HFF-Myc (cell line): ENCODE data around the gene FYB1.
"Not testable (repeated sequence)": the region's sequence is repeated elsewhere in the genome, so short reads cannot be mapped to it uniquely, and the experiment has no call there.

Source experiments
- DNase-seq: peaks from one replicate; pipeline ENCODE4 v3.0.0-alpha.2; 2011; ENCODE audit warnings: low read depth; ENCODE audit errors: extremely low read depth
- H3K4me3 ChIP-seq: replicated peaks from 2 replicates; pipeline ENCODE4 v1.5.1; 2011; ENCODE audit warnings: low read depth, mild to moderate bottlenecking, control low read depth, low read length
- CTCF ChIP-seq: IDR thresholded peaks from 2 replicates; pipeline ENCODE4 v1.5.1; 2012; ENCODE audit warnings: mild to moderate bottlenecking, low read depth, low read length, control low read depth; ENCODE audit errors: missing control alignments

The FYB1 gene

GRCh38 chr5:39240750-39241149, 21.4 kb upstream of the FYB1 start:
- DNase-seq, result no peak
- no peak for TF ChIP-seq CTCF
- no peak overlapping the region for H3K4me3 ChIP-seq

- no peak overlapping the region for H3K4me3 ChIP-seq
- TF ChIP-seq CTCF, result no peak
- DNase-seq, result no peak
Measured at GRCh38 chr5:39238366-39239105, 19.2 kb upstream of the FYB1 start.

GRCh38 chr5:39236718-39237117, 17.4 kb upstream of the FYB1 start:
- TF ChIP-seq CTCF, result no peak
- no peak for DNase-seq
- no peak overlapping the region for H3K4me3 ChIP-seq

- no peak for DNase-seq
Measured at GRCh38 chr5:39235648-39236047, 16.3 kb upstream of the FYB1 start.

GRCh38 chr5:39234494-39234893, 15.1 kb upstream of the FYB1 start:
- DNase-seq, H3K4me3 ChIP-seq: not testable (repeated sequence)

More at GRCh38 chr5:39235648-39236047, 16.3 kb upstream of the FYB1 start:
- H3K4me3 ChIP-seq, result no peak overlapping the region
- no peak for TF ChIP-seq CTCF

- TF ChIP-seq CTCF, result no peak
- H3K4me3 ChIP-seq, result no peak overlapping the region
- no peak for DNase-seq
Measured at GRCh38 chr5:39233783-39234182, 14.4 kb upstream of the FYB1 start.

- DNase-seq, result no peak
- no peak for TF ChIP-seq CTCF
- no peak overlapping the region for H3K4me3 ChIP-seq
Measured at GRCh38 chr5:39231705-39232525, 12.6 kb upstream of the FYB1 start.
